Stimulated activated CD4-positive, alpha-beta T cell treated with anti-CD3 and anti-CD28 coated beads, Interleukin-1b, Interleukin-23, amount 100 ng/mL, for 1 hour (primary cell): ENCODE measurements around the gene ESPN.

Experiments
- DNase-seq, 2 donors: peaks; one replicate each; pipeline ENCODE4 v3.0.0-alpha.2; 2020; ENCODE audit warnings: low read depth in 2 of 2

The ESPN gene

GRCh38 chr1:6464514-6464836, 39.9 kb downstream of the ESPN start:
- no peak for DNase-seq

DNA sequence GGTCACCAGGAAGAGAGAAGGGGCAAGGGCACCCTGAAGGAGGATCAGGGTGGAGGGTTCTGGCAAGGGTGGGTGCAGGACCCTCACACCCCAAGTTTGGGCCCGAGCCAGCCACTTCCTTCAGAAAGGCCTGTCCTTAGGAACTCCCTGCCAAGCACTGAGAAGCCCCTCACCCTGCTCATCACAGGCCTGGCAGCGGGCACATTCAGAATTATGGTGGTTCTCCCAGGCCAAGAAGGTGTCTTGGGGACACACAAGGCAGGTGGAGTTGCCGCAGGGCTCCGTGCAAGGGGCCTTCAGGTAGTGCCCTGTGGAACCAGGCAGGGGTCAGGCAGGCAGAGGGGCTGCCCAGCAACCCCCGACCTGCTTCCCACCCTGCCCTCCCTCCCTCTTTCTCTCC, 40.3 kb downstream of the ESPN start:
- DNase-seq = no peak

DNA sequence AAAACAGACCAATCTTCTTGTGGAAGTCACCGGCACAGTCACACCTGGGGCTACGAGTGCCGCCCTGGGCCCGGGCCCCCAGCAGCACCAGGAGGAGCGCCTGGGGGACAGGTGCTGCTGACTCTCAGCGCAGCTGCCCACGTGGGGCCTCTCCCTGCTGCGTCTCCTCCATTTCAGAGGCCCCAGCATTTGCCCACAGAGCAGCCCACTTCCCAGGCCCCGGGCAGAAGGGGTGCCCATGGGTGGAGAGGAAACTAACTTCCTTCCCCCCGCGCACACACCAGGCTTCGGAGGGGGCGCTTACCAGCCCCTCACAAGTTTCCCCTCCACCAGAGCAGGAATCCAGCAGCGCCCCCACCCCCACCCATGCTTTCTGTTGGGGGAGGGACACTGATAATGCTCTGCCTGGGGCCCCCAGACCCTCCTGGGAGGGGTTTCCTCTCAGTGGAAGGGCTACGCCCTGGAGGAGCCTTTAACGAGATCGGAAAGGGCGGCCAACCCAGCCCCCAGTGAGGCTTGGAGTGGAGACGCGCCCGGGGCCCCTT, 41.0 kb downstream of the ESPN start:
- no peak for DNase-seq

DNA sequence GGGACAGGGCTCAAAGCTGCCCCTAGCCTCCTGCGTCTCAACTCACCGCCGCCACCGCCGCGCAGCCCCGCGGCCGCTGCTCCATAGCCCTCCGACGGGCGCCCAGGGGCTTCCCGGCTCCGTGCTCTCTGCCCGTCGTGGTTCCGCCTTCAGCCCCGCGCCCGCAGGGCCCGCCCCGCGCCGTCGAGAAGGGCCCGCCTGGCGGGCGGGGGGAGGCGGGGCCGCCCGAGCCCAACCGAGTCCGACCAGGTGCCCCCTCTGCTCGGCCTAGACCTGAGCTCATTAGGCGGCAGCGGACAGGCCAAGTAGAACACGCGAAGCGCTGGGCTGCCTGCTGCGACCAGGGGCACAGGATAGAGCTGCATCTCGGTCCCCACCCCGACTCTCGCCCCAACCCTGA, 41.4 kb downstream of the ESPN start, which contains the start of gene TNFRSF25:
Gene TNFRSF25, minus strand, starts transcription at position 151 of the 400 bp plus-strand sequence. Its CDS starts 66 bp downstream, at position 85.
- peak in 1 of 2 donors; percentile 32 for DNase-seq

DNA sequence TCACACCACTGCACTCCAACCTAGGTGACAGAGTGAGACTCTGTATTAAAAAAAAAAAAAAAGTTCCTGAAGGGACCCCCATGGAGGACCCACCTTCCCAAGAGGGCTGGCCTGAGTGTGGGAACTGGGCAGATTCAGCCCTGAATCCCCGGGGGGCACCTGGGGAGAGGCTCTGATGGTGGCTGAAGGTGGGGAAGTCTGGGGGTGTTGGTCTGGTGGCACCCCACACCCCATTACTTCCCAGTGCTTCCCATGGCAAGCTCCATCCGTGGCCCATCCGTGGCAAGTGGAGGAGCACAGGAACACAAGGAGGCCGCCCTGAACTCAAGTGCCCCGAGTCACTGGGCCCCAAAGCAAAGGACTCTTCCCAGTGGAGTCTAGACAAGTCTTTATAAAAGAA, 42.2 kb downstream of the ESPN start:
- DNase-seq = no peak

- DNase-seq = no peak
Measured at GRCh38 chr1:6467224-6467623, 42.6 kb downstream of the ESPN start.

DNA sequence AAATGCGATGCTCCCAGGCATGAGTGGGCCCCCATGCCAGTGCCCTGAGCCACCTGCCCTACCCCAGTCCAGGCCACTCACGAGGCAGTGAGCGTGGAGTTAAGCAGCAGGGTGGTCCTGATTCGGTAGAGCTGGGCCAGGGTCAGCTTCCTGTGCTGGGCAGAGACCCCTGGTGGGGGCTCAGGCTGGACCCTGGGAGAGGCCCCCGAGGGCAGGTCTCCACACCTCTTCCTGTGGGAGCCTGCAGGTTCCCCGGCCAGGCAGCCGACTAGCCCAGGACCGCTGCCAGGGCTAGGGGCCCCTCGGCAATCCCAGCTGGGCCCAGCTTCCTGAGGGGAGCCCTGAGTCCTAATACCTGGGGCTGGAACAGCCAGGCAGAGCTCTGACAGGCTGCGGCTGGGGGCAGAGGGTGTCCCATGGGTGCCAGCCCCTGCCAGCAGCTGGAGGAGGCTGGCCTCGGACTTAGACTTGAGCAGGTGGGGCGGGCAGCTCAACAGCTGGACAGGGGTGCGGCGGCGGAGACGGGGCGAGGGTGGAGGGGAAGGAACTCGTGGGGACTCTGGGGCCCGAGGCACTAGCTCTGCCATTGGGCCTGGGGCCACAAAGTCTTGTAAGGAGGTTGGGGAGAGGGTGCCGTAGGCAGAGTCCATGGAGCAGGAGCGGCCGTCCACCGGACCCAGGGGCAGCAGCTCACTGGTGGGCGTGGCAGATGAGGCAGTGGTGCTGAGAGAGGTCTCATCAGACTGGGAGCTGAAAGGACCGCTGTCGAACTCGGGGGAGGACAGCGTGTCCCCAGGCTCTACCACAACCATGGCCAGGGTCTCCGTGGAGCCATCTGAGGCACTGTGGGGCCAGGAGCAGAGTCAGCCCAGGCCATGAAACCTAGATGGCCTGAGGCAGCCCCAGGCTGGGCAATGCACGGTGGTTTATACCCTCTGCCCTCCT, 43.4 kb downstream of the ESPN start:
- no peak for DNase-seq

DNA sequence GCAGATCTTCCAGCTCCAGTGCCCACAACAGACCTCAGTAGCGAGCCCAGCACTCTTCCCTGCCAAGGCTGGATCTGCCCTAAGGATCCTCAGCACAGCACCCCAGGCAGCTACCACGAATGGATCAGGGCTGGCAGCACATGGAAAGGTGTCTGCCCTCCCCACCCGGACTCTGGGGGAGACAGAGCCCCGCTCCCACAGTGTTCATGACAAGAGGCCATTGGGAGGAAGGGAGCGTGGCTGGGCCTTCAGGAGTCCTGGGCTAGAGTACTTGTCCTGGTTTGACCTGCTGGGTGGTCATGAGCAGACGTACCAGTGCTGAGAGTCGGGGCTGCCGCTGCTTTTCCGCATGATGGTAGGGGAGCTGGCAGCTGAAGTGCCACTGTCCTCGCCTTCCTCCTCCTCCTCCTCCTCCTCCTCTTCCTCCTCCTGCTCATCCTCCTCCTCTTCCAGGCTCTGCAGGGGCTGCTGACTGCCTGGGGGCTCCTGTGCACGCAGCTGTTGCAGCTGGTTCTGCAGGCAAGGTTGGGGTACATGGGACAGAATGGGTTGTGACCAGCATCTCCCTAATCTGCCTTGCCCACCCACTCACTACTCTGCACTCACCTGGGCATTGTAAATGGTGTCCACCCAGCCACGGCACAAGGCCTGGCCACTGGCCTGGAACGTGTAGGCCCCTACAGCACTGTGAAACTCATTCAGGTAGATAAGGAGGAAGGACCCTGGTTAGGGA, 44.3 kb downstream of the ESPN start:
- DNase-seq = no peak

DNA sequence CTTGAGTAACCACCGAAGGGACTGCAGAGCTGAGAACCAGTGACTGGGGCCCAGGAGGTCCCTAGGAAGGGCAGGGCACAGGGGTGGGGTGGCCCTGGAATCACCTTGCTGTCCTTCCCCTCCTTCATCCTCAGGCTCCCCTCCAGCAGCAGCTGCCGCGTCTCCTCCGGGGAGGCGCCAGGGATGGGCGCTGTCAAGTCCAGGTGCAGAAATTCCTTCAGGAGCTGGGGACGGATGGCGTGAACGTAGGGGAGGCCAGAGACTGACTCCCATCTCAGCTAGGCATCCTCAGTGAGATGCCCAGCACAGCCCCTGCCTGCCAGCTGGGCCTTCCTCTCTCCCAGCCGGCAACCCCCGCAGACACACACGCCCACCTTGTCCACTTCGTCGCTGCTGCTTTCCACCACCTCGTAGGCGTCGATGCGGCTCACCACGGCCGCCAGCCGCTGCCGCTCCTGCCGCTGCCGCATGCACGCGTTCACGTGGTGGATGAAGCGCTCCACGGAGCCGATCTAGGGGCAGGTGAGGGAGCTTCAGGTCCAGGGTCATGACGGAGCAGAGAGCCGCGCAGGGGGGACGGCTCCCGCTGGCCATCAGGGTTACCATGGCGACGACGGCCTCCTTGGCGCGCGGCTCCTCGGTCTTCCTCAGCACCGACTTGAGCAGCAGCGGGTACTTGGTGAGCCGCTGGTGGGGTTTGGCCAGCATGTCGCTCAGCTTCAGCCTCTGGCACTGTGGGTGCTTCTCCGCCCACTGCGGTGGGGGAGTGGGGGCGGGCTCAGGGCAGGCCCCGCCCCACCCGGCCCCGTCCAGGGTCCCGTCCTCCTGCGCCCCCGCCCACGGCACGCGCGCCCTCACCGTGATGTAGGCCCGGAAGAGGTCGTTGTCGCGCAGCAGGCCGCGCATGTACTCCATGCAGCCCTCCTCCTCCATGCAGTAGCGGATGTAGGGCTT, 45.8 kb downstream of the ESPN start:
- DNase-seq = no peak

- no peak for DNase-seq
Measured at GRCh38 chr1:6471086-6471969, 46.8 kb downstream of the ESPN start.

DNA sequence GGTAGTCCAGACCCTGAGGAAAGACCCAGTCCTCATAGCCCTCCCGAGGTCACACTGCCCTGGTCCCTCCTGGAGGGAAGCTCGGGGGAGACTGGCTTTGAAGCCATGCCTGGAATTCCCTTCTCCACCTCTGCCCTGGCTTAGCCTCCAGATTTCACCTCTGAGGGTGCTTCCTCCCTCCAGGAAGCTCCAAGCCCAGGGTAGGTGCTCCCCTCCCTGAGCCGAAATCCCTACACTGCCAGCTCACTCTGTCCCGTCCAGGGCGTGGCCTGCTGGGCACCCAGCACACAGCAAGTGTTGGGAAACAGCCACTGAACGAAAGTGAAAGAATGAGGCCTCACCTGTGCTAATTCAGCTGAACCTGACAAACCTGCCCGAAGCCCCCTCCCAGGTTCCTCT, 47.4 kb downstream of the ESPN start:
- no peak for DNase-seq

DNA sequence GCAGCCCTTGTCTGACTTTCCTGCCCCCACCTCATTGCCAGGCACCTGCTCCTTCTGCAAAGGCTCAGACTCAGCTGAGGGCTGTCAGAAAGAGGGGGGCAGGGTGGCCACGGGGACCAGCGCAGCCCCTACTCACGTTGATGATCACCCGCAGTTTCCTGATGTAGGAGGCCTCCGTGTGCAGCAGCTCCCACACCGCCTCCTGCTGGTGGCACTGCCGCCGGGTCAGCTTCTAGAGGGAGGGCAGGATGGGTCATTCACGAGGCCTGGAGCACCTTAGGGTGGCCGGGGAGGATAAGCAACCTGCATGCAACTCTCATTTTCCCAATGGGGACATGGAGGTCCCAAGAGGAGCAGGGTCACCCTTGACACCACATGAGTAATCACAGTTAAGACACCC, 47.8 kb downstream of the ESPN start:
- DNase-seq = no peak

DNA sequence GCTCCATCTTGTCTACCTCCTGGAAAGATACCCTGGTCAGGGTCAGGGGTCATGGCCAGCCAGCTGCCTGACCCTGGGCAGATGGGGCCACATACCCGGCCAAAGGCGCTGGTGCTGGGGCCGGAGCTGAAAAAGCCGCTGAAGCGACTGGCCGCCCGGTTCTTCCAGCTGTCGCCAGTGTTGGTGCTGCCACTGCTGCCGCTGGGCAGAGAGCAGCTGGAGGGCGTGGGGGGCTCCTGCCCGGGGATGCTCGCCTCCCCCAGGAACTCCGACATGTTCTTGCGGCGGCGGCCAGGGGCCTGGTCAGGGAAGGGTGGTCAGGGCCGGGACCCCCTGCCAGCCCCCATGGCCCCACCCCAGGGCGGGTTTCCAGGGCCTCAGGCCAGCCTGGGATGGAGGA, 48.6 kb downstream of the ESPN start:
- no peak for DNase-seq

- DNase-seq = no peak
Measured at GRCh38 chr1:6473974-6474814, 49.6 kb downstream of the ESPN start.

DNA sequence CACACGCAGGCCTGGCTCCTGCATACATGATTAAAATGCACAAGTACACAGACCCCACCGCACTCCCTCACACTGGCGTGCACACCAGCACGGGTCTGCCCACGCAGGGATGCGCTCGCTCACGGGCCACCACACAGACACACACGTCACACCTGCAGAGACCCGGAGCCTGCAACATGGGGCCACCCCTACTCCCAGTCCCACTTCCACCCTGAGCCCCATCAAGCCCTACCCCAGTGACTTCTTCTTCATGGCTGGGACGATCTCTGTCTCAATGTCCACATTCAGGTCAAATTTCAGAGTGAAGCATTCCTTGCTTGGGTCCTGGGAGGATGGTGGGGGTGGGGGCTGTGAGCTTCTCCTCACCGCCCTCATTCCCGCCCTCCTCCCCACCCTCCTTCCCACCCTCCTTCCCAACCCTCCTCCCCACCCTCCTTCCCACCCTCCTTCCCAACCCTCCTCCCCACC, 50.3 kb downstream of the ESPN start:
- no peak for DNase-seq

DNA sequence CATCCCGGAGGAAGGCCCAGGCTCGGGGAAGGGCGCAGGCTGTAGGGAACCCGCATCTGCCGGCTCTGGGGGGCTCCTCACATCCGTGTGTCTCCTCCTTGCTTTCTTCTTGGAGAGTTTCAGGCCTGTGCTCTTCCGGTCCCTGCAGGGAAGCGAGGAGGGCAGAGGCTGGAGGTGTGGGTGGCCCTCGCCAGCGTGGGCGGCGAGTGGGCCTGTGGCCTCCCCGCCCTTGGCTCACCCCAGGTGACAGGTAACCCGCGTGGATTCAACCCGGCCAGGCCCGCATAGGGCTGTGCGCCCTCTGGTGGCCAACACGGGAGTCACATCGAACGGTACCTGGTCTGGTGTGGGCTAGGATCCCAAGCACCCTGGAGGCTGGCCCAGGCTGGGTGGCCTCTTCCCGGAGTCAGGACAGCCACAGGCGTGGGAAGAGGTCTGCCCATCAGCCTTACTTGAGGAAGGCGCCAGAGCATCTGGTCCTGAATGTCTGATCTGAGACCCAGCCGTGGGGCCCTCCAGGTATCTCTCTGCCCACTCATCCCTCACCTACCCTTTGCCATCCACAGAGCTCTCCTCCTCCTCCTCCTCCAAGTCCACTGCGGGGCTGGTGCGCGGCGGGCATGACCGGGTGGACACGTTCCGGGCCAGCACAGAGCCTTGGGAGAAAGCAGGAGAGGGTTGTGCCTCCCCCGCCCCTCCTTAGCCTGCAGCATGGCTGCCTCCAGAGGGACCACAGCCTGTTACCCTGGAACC, 51.0 kb downstream of the ESPN start:
- peak; percentile 64 to 72 for DNase-seq

DNA sequence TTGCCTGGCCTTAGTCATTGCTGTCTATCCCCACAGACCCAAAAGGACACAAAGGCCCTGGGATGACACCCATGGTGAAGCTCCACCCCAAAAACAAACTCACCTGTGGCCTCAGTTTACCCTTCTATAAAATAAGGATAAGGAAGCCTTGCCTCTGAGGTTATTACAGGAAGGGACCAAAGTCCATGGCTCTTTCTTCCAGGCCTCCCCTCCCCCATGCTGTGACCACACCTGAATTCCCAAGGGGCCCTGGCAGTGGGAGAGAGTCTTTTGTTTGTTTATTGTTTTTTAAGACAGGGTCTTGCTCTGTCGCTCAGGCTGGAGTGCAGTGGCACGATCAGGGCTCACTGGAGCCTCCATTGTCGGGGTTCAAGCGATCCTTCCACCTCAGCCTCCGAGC, 51.9 kb downstream of the ESPN start:
- no peak for DNase-seq

DNA sequence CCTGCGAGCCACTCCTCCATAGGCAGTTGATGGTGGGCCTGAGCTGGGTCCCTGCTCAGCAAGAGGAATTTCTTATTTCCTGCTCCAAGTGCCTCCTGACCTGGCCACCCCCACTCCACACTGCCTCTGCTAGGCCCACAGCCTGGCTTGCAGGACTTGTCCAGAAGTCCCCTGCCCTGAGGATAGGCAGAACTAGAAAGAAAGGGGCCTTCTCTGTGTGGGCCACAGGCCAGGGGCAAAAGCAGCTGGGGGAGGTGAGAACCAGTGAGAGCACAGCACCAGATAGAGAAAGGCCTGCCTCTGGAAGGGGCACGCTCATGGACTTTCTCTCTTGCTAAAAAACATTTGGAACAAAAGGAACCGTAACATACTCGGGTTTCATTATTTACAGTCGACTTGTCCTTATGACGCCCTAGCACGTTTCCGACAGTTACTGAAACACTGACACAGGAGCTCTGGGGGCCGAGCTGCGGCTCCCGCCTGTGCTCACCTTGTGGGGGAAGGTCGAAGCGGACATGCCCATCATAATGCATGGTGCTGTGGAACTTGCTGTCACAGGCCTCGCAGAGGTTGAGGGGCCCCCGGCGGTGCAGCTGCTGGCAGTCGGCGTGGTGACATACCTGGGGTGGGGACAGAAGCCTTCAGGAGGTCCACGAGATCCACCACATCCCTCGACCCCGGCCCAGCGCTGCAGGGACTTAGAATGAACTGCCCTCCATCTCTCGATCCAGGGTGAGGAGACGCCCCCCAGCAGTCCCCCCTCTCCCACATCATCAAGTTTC, 52.7 kb downstream of the ESPN start:
- no peak for DNase-seq
